Medulla oblongata (tissue), 1 donor: ENCODE measurements around the gene PHKB.
"Not testable (repeated sequence)": the region's sequence is repeated elsewhere in the genome, so short reads cannot be mapped to it uniquely, and the experiment has no call there.

Experiments
- DNase-seq: peaks from one replicate; pipeline ENCODE4 v3.0.0-alpha.2; 2015; ENCODE audit errors: extremely low spot score

The PHKB gene

GRCh38 chr16:47469227-47469626, 8.1 kb downstream of the PHKB start:
- DNase-seq = no peak

- DNase-seq = no peak
These were observed 9.1 kb downstream of the PHKB start for GRCh38 chr16:47470211-47470610.

GRCh38 chr16:47470810-47471209, 9.7 kb downstream of the PHKB start:
- DNase-seq = no peak

- DNase-seq = not testable (repeated sequence)
These were observed 11.9 kb downstream of the PHKB start for GRCh38 chr16:47473004-47473403.

GRCh38 chr16:47473792-47474191, 12.7 kb downstream of the PHKB start:
- DNase-seq = no peak

GRCh38 chr16:47475786-47476185, 14.7 kb downstream of the PHKB start:
- no peak for DNase-seq

- no peak for DNase-seq
These were observed 15.7 kb downstream of the PHKB start for GRCh38 chr16:47476654-47477345.

- DNase-seq = no peak
These were observed 16.5 kb downstream of the PHKB start for GRCh38 chr16:47477679-47478078.

GRCh38 chr16:47480410-47480809, 19.3 kb downstream of the PHKB start:
- DNase-seq = no peak

GRCh38 chr16:47481698-47482374, 20.7 kb downstream of the PHKB start:
- no peak for DNase-seq

GRCh38 chr16:47483616-47484015, 22.5 kb downstream of the PHKB start:
- DNase-seq = no peak

- no peak for DNase-seq
These were observed 25.7 kb downstream of the PHKB start for GRCh38 chr16:47486856-47487255.

- DNase-seq = no peak
These were observed 26.9 kb downstream of the PHKB start for GRCh38 chr16:47488051-47488450.

- DNase-seq = no peak
These were observed 29.3 kb downstream of the PHKB start for GRCh38 chr16:47490471-47490870.

- DNase-seq = no peak
These were observed 30.9 kb downstream of the PHKB start for GRCh38 chr16:47492036-47492427.

- peak; percentile 76 for DNase-seq
These were observed 31.6 kb downstream of the PHKB start for GRCh38 chr16:47492428-47493377.

- peak; percentile 5 for DNase-seq
These were observed 32.5 kb downstream of the PHKB start for GRCh38 chr16:47493381-47494337.

- DNase-seq = no peak
These were observed 38.1 kb downstream of the PHKB start for GRCh38 chr16:47499080-47499699.

- no peak for DNase-seq
These were observed 38.7 kb downstream of the PHKB start for GRCh38 chr16:47499700-47500264.

GRCh38 chr16:47503936-47504335, 42.8 kb downstream of the PHKB start:
- DNase-seq = no peak
